22Rv1 (cell line): ENCODE data around the gene AP5S1.
A peak's percentile ranks its signal among the peaks of the same experiment; 100 is the strongest.
"Not testable (repeated sequence)": the region's sequence is repeated elsewhere in the genome, so short reads cannot be mapped to it uniquely, and the experiment has no call there.

Experiments
- H3K27ac ChIP-seq: fragments of 450-650 bp; 2 replicates; pipeline ENCODE4 v1.5.1; 2017
- CTCF ChIP-seq: fragments of 450-650 bp; IDR thresholded peaks from 2 replicates; pipeline ENCODE4 v1.5.1; 2017; ENCODE audit warnings: mild to moderate bottlenecking
- ZFX ChIP-seq: fragments of 450-650 bp; IDR thresholded peaks from 2 replicates; pipeline ENCODE4 v1.6.1; 2017; ENCODE audit warnings: antibody characterized with exemption, borderline replicate concordance

Gene AP5S1

DNA sequence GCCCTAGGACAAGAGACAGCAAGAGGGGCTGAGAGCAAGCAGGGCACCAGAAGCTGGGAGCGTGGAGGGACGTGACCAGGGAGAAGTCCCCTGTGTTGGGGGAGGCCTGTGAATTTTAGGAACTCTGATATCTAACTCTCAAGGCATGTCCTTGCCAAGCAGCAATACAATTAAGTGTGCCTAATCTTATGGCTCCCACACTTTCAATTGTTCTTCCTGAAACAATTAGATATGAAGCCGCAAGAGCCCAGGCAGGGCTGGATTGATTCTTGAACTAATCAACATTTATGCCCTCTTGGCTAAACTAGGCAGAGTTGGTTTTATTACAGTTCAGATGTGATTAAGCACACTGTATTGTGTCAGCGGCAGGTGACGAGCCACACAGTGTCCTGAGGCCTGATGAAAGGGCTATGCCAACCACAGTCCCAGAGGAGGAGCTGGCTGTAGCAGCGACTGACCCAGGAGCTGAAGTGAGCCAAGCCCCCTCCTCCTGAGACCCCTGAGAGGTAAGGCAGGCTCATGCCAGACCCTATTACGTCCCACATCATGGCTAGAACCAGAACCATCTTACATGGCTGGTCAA, 22.1 kb downstream of the AP5S1 start:
- no peak for TF ChIP-seq ZFX
- no peak for TF ChIP-seq CTCF

DNA sequence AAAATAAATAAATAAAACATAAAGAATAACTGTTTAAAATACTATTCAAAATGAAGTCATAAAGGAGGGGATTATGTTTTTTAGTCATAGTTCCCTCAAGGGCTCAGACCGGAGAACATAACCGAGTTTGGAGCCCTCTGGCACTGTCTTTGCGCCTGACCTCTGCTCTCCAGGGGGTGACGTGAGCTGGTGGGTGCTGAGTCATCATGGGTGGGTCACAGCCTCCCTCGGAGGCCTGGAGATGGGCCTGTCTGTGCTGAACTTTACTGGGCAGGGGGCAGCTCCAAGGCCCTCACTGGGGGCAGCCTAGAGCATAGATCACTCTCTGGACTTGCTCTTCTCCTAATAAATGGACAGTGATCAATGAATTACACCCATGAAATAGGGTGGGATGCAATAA, 23.1 kb downstream of the AP5S1 start:
- H3K27ac ChIP-seq = no peak overlapping the region
- no peak for TF ChIP-seq ZFX
- no peak for TF ChIP-seq CTCF

More for the DNA sequence above, 22.1 kb downstream of the AP5S1 start:
- H3K27ac ChIP-seq = no peak overlapping the region

DNA sequence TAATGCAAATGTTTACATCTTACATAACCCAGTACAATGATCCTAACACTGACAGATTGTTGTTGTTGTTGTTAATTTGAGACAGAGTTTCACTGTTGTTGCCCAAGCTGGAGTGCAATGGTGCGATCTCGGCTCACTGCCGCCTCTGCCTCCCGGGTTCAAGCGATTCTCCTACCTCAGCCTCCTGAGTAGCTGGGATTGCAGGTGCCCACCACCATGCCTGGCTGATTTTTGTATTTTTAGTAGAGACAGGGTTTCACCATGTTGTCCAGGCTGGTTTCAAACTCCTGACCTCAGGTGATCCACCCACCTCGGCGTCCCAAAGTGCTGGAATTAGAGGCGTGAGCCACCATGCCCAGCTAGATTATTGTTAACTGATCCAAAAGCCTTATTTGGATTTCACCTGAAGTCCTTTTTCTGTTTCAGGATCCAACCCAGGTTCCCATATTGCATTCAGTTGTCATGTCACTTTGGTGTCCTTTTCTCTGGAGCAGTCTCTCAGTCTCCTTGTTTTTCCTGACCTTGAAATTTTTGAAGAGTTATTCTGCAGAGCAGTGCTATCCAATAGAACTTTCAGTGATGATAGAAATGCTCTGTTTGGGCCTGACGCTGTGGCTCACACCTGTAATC, 23.8 kb downstream of the AP5S1 start:
- not testable (repeated sequence) for H3K27ac ChIP-seq

- TF ChIP-seq CTCF (no peak), ZFX (no peak)
- peak overlapping the region; percentile 71 for H3K27ac ChIP-seq
These were observed 26.0 kb downstream of the AP5S1 start for GRCh38 chr20:3846378-3846739.

GRCh38 chr20:3846740-3847428, 26.5 kb downstream of the AP5S1 start, which contains the start of gene MAVS:
Gene MAVS, plus strand, starts transcription at chr20:3846834. Its CDS starts 7,791 bp downstream, at chr20:3854625.
- peak within 1 kb of the TSS; percentile 71 for H3K27ac ChIP-seq
- no peak for TF ChIP-seq CTCF
- TF ChIP-seq ZFX = no peak

DNA sequence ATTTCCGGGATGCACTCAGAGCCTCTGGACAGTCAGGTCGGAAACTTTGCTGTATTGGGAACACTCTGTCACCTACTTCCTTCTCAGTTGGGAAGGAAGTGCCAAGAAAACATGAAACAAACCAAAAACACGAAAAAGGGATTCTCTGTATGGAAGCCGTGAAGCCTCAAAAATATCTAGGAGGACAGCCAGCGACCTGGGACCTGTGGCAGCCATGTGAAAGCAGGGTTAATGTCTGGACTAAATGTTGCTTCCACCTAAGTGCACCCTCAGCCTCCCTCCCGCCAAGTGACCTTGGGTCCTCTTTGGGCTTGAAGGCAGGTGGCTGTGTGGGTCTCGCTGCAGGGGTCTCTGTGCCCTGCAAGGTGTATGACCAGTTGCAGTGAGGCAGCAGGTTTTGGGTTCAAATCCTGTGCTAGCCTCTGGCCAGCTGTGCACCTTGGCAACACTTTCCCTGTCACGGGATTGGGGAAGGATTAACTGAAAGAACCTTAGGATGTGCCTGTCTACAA, 27.1 kb downstream of the AP5S1 start:
- H3K27ac ChIP-seq = peak overlapping the region; percentile 71
- TF ChIP-seq ZFX = no peak
- TF ChIP-seq CTCF = no peak

DNA sequence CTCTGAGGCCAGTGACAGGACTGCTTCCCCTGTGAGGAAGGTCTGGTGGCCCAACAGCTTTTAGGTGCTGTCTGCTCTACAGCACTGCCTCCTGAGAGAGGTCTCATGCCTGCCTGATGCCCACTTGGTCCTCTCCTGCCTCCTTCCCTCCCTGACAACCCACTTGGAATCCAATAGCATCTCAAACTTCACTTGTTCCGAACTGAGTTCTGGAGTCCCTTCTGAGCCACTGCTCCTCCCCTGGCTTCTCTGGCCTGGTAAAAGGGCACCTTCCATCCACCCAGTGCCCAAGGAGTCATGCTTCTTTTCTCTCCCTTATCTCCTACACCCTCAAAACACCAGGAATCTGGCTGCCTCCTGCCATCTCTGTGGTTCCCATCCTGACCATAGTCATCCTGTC, 28.2 kb downstream of the AP5S1 start:
- TF ChIP-seq CTCF (no peak), ZFX (no peak)
- no peak overlapping the region for H3K27ac ChIP-seq
